HepG2 (cell line): Measurements from ENCODE around the gene PPOX. TPM values are rescaled to one million over a fixed set of nuclear protein-coding genes. Genes with fewer than 3 reads are reported as not detected.

Source experiments
- ATF7 ChIP-seq, 2 experiments: fragments of 450-650 bp in 1 of 2; sonication (generic) in 1 of 2; formaldehyde crosslinking in 1 of 2; IDR thresholded peaks; 2 replicates each; pipeline versions ENCODE4 v1.4.0 to v1.6.1; 2016 to 2020; ENCODE audit warnings: antibody characterized with exemption in 1 of 2, mild to moderate bottlenecking in 1 of 2, missing genetic modification reagents in 1 of 2
- ATRX ChIP-seq: sonication (generic); formaldehyde crosslinking; IDR thresholded peaks from 2 replicates; pipeline ENCODE4 v1.4.0; 2020; ENCODE audit warnings: missing genetic modification reagents, borderline replicate concordance
- ETS1 ChIP-seq: sonication (generic); formaldehyde crosslinking; IDR thresholded peaks from 2 replicates; pipeline ENCODE4 v1.4.0; 2020; ENCODE audit warnings: missing genetic modification reagents
- FOXP4 ChIP-seq: sonication (generic); formaldehyde crosslinking; IDR thresholded peaks from 2 replicates; pipeline ENCODE4 v1.4.0; 2020; ENCODE audit warnings: missing genetic modification reagents
- HOXA7 ChIP-seq: sonication (generic); formaldehyde crosslinking; IDR thresholded peaks from 2 replicates; pipeline ENCODE4 v1.8.1; 2022; ENCODE audit warnings: mild to moderate bottlenecking, missing genetic modification reagents, moderate library complexity
- MAF1 ChIP-seq: sonication (generic); formaldehyde crosslinking; IDR thresholded peaks from 2 replicates; pipeline ENCODE4 v1.5.0; 2020; ENCODE audit warnings: missing genetic modification reagents, borderline replicate concordance
- MLX ChIP-seq: IDR thresholded peaks from 2 replicates; pipeline ENCODE4 v1.6.1; 2016
- MYNN ChIP-seq: sonication (generic); formaldehyde crosslinking; IDR thresholded peaks from 2 replicates; pipeline ENCODE4 v1.4.0; 2020; ENCODE audit warnings: mild to moderate bottlenecking, low read depth, missing genetic modification reagents
- NFE2 ChIP-seq: sonication (generic); formaldehyde crosslinking; IDR thresholded peaks from 2 replicates; pipeline ENCODE4 v1.4.0; 2020; ENCODE audit warnings: missing genetic modification reagents
- ONECUT2 ChIP-seq: sonication (generic); formaldehyde crosslinking; IDR thresholded peaks from 2 replicates; pipeline ENCODE4 v1.4.0; 2020; ENCODE audit warnings: missing genetic modification reagents
- POLR2A ChIP-seq, 2 experiments: IDR thresholded peaks; 2 replicates each; pipeline ENCODE4 v1.6.1; 2011; ENCODE audit warnings: low read depth in 2 of 2, low read length in 2 of 2, mild to moderate bottlenecking in 1 of 2, moderate library complexity in 1 of 2; ENCODE audit not compliant: insufficient read depth in 1 of 2
- SMARCE1 ChIP-seq: fragments of 450-650 bp; IDR thresholded peaks from 2 replicates; pipeline ENCODE4 v1.6.1; 2017; ENCODE audit warnings: borderline replicate concordance
- SMC3 ChIP-seq: IDR thresholded peaks from 2 replicates; pipeline ENCODE4 v1.6.1; 2011; ENCODE audit warnings: low read length, improper control_type of control experiment
- ZBTB34 ChIP-seq: sonication (generic); formaldehyde crosslinking; IDR thresholded peaks from 2 replicates; pipeline ENCODE4 v1.8.0; 2022; ENCODE audit warnings: mild to moderate bottlenecking, missing genetic modification reagents
- ZKSCAN8 ChIP-seq: IDR thresholded peaks from 2 replicates; pipeline ENCODE4 v1.6.1; 2016; ENCODE audit warnings: borderline replicate concordance, missing genetic modification reagents, missing compliant biosample characterization
- ZNF354B ChIP-seq: sonication (generic); formaldehyde crosslinking; IDR thresholded peaks from 2 replicates; pipeline ENCODE4 v1.8.0; 2022; ENCODE audit warnings: mild to moderate bottlenecking, missing genetic modification reagents
- ZNF432 ChIP-seq: sonication (generic); formaldehyde crosslinking; IDR thresholded peaks from 2 replicates; pipeline ENCODE4 v1.5.0; 2020; ENCODE audit warnings: missing genetic modification reagents, mild to moderate bottlenecking, borderline replicate concordance
- ZNF569 ChIP-seq: sonication (generic); formaldehyde crosslinking; IDR thresholded peaks from 2 replicates; pipeline ENCODE4 v1.5.0; 2020; ENCODE audit warnings: mild to moderate bottlenecking, missing genetic modification reagents, moderate library complexity, borderline replicate concordance
- ZNF724P ChIP-seq: sonication (generic); formaldehyde crosslinking; IDR thresholded peaks from 2 replicates; pipeline ENCODE4 v1.8.0; 2022; ENCODE audit warnings: missing genetic modification reagents, borderline replicate concordance
- ZNF768 ChIP-seq: sonication (generic); formaldehyde crosslinking; IDR thresholded peaks from 2 replicates; pipeline ENCODE4 v1.4.0; 2020; ENCODE audit warnings: missing genetic modification reagents
- ZNF800 ChIP-seq: sonication (generic); formaldehyde crosslinking; IDR thresholded peaks from 2 replicates; pipeline ENCODE4 v1.4.0; 2020; ENCODE audit warnings: missing genetic modification reagents
- polyA plus RNA-seq, 8 experiments: library from polyadenylated mRNA; depleted of rRNA in 3 of 8; stranded (reverse) in 7 of 8; unstranded in 1 of 8; fragments of >200 nt; fragmentation: Illumina TruSeq in 4 of 8; extraction: Trizol in 4 of 8; gene quantifications; 2 replicates each; pipeline versions ENCODE4 v1.2.1 to v1.2.3, GENCODE V29; 2011 to 2016; ENCODE audit warnings: low read depth in 4 of 8, missing spikeins in 1 of 8, mixed read lengths in 1 of 8; ENCODE audit not compliant: insufficient read depth in 1 of 8
- total RNA-seq, 5 experiments: library from RNA; depleted of rRNA; stranded (reverse); fragments of >200 nt; fragmentation: Illumina TruSeq; extraction: Trizol; gene quantifications; 2 replicates each; pipeline ENCODE4 v1.2.3, GENCODE V29; 2016; ENCODE audit warnings: low read depth in 1 of 5

Gene PPOX
- total and polyA plus RNA-seq, 2 of the 13 experiments (the other 11 are each of a cell fraction or from before 2014, with no cell fraction given), result 15.5 to 27.7 TPM

- TF ChIP-seq ETS1, result peak; percentile 76; the same call in 1 of the 2 replicates
- TF ChIP-seq MAF1, result no peak; the same call in 1 of the 2 replicates
- peak; percentile 40; the same call in 1 of the 2 replicates for TF ChIP-seq FOXP4 (CRISPR knock-in tag)
- no peak for TF ChIP-seq ZNF432 (CRISPR knock-in tag)
- no peak for TF ChIP-seq MYNN (CRISPR knock-in tag)
- no peak for TF ChIP-seq ATF7 (IDR thresholded peaks at IDR 0.05)
- TF ChIP-seq ATF7 (CRISPR knock-in tag; IDR thresholded peaks at IDR 0.05), result no peak
- no peak for TF ChIP-seq ONECUT2 (CRISPR knock-in tag)
- TF ChIP-seq ZKSCAN8 (CRISPR knock-in tag), result no peak
- no peak for TF ChIP-seq ZNF724P (CRISPR knock-in tag)
- peak; percentile 62 to 88 for TF ChIP-seq POLR2A (IDR thresholded peaks at IDR 0.05; ENCODE audit: insufficient read depth in 1 of 2, low read depth in 2 of 2, low read length in 2 of 2)
- TF ChIP-seq MLX (CRISPR knock-in tag), result no peak
- TF ChIP-seq ZBTB34 (CRISPR knock-in tag), result no peak
- no peak for TF ChIP-seq ZNF354B (CRISPR knock-in tag)
- TF ChIP-seq ZNF768 (CRISPR knock-in tag), result peak; percentile 58; the same call in 1 of the 2 replicates
- no peak for TF ChIP-seq ZNF569 (CRISPR knock-in tag)
- no peak for TF ChIP-seq NFE2
- no peak for TF ChIP-seq ATRX (CRISPR knock-in tag)
- TF ChIP-seq SMC3, result no peak
- no peak for TF ChIP-seq HOXA7 (CRISPR knock-in tag)
- TF ChIP-seq ZNF800 (CRISPR knock-in tag), result peak; percentile 62; the same call in 1 of the 2 replicates
- TF ChIP-seq SMARCE1, result no peak
Measured at GRCh38 chr1:161117759-161118581, 48.3 kb upstream of the PPOX start, which contains the start of the genes NIT1 and PFDN2 (continued).
